ENCODE results near the gene KDM1A.
A peak's percentile ranks its signal among the peaks of the same experiment; 100 is the strongest.
"Not testable (repeated sequence)": the region's sequence is repeated elsewhere in the genome, so short reads cannot be mapped to it uniquely, and the experiment has no call there.

Gene KDM1A

DNA sequence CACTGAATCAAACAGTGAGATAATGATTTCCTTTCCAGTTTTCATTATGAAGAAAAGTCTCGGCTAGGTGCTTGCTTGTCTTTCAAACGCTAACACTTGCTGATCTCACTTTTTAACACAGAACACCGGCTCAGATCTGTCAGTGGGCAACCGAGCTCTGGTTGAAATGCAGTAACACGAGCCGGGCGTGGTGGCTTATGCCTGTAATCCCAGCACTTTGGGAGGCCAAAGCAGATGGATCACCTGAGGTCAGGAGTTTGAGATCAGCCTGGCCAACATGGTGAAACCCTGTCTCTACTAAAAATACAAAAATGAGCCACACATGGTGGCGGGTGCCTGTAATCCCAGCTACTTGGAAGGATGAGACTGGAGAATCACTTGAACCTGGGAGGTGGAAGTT, 9.2 kb upstream of the KDM1A start:
- H3K4me3 ChIP-seq (ENCODE audit: low read depth, low read length), result not testable (repeated sequence)

DNA sequence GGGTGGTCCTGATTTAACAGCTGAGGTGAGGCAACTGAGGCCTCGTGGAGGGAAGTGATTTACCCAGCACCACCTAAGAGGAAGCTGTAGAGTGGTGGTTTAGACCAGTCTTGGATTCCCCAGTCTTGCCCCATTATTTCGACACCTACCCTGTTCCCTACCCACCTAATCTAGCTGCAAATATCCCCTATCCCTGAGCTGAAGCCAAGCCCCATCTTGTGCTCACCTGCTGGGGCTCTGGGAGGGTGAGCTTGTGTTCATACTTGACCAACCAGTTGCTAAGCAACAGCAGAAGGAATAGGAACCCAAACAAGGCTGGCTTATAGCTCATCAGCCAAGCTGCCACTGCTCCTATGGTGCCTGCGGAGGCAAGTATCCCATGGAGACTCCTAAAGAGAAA, 5.6 kb upstream of the KDM1A start:
- no peak overlapping the region for H3K4me3 ChIP-seq (ENCODE audit: low read depth, low read length)

DNA sequence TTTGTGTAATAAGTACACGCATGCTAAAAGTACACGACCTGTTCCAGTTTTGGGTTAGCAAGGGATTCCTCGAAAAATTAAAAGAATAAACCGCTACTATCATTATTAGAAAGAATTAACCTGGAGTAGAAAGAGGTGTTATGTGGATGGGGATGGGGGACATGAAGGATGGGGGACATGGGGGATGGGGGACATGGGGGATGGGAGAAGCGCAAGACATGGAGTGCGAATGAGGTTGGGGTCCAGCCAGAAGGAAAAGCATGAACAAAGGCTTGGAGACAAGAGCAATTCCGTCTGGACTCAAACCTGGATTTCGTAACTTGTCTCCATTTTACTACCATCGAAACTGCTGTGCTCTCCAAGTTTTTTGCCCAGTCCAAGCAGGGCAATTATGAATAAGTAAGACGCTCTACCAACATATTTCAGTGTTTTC, 591 bp upstream of the KDM1A start:
- H3K4me3 ChIP-seq (ENCODE audit: low read depth, low read length), result peak overlapping the region; percentile 99

DNA sequence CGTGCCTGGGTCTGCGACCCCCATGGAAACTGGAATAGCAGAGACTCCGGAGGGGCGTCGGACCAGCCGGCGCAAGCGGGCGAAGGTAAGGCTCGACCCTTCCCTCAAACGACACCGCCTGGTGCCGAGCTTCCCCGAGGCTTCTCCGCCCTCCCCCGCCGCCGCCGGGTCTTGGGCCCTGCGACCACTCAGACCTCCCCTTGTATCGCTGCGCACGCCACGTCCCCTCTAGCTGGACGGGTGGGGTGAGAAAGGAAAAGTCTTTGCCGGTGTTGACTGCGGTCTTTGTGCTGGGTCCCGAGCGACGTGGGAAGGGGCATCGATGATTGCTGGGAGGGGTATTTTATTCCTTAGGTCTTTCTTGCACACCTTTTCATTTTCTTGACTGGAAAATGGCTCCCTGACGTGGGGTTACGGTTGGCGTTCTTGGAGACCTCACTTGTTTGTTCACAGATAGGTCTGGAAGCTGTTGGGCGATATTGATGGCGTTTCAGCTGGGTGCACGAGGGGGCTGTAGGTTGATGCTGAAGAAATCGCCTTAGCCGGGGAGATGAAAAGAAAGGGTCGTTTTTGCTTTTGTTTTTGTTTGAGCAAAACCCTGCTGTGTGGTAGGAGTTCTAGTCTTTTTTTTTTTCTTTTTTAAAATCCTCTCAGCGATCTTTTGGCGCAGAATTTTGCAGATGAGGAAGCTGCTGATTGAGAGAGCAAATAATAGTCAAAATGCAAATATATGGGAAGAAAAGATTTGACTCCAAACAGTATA, 776 bp downstream of the KDM1A start:
- H3K4me3 ChIP-seq (ENCODE audit: low read depth, low read length), result peak overlapping the region; percentile 99

DNA sequence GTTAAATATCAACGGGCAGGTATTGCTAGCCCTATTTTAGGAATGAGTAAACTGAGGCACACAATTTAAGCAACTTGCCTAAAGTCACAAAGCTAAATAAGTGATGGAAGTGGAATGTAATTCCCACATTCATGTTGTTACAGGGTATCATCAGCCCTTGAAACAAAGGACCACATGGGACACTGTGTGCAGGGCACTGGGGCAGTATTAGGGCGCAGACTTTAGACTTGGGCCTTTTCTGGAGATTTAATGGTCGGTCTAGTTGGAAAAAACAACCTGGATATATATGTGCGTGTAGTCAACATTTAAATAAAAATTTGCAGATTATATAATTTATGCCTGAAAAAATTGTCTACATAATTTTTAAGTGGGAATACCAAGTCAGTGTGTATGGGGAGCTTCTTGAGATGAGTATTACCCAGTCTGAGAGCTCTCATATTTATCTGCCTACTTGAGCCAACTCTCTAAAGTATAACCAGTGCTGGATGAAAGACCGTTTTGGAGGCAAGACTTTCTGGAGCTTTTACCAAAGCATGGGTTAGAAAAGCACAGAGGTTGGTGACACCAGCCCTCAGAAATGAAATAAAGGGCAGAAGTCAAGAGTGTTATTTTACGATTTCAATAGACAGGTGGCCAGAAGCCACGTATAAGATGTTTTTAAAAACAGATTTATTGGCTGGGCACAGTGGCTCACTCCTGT, 1.6 kb downstream of the KDM1A start:
- peak overlapping the region; percentile 99 for H3K4me3 ChIP-seq (ENCODE audit: low read depth, low read length)

DNA sequence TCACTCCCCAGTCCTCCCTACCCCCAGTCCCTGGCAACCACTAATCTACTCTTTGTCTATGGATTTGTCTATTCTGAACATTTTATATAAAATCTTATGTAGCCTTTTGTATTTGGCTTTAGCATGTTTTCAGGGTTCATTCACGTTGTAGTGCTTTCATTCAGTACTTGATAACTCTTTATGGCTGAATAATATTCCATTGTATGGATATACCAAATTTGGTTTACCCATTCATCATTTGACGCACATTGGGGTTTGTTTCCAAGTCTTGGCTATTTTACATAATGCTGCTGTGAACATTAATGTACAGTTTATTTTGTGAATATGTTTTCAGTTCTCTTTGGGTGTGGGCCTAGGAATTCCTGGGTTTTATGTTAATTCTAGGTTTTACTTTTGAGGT, 2.6 kb downstream of the KDM1A start:
- no peak overlapping the region for H3K4me3 ChIP-seq (ENCODE audit: low read depth, low read length)

DNA sequence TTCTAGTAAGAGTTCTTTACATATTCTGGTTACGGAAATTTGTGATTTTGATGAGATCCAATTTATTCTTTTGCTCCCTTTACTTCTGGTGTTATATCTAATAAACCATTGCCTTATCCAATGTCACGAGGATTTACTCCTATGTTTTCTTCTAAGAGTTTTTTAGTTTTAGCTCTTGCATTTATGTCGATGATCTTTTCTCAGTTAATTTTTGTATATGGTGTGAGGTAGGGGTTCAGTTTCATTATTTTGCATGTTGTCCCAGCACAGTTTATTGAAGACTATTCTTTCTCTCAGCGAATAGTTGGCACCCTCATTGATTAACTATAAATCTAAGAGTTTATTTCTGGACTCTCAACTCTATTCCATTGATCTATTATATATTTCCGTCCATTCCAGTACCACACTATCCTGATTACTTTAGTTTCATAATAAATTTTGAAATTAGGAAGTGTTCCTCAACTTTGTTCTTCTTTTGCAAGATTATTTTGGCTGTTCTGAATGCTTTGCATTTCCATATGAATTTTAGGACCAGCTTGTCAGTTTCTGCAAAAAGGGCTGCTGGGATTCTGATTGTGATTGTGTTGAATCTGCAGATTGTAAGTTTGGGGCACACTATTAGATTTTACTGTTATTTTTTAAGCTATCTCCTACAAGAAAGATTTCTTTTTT, 4.0 kb downstream of the KDM1A start:
- H3K4me3 ChIP-seq (ENCODE audit: low read depth, low read length), result no peak overlapping the region

DNA sequence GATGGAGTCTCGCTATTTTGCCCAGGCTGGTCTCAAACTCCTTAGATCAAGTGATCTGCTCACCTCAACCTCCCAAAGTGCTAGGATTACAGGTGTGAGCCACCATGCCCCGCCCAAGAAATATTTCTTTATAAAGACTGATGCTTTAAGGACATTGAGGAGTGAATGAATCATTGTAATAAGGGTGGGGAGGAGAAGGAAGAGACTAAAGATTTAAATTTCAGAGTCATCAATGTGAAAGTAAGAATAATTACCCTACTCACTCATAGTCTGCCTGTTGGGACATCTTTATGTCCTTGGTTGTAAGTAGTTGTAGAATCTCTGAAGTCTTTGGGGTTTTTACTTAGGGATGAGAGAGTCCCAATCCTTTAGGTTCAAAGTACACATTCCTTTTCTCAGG, 7.3 kb downstream of the KDM1A start:
- H3K4me3 ChIP-seq (ENCODE audit: low read depth, low read length), result no peak overlapping the region

DNA sequence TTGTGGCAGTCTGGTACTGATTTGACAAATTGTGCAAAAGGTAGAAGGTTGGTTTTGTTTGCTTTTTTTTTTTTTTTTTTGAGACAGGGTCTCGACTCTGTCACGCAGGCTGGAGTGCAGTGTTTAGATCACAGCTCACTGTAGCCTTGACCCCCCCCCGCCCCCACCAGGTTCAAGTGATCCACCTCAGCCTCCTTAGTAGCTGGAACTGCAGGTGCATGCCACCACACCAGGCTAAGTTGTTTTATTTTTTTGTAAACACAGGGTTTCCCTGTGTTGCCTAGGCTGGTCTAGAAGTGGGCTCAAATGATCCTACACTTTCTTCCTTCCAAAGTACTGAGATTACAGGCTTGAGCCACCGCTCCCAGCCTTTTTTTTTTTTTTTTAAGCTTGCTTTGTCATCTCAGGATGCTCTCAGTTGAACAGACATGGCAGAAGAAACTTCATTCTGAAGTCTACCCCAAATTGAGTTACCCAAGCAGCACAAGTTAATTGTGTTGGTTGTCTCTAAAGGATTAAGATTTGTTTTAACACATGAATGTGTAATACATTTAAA, 8.2 kb downstream of the KDM1A start:
- H3K4me3 ChIP-seq (ENCODE audit: low read depth, low read length), result no peak overlapping the region

DNA sequence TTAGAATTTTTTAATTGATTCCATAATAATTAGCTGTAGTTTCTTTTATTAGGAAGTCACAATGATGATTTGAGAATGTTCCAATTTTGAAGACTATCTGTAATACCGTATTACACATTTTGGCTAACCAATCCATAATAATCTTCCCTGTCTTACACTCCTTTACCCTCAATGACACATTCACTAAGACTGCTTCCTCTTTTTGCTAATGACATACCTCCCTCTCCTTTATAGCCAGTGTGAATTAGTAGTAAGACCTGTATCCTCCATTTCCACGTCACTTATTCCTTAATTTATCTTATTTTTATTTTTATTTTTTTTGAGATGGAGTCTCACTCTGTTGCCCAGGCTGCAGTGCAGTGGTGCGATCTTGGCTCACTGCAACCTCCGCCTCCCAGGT, 10.1 kb downstream of the KDM1A start:
- H3K4me3 ChIP-seq (ENCODE audit: low read depth, low read length), result no peak overlapping the region

DNA sequence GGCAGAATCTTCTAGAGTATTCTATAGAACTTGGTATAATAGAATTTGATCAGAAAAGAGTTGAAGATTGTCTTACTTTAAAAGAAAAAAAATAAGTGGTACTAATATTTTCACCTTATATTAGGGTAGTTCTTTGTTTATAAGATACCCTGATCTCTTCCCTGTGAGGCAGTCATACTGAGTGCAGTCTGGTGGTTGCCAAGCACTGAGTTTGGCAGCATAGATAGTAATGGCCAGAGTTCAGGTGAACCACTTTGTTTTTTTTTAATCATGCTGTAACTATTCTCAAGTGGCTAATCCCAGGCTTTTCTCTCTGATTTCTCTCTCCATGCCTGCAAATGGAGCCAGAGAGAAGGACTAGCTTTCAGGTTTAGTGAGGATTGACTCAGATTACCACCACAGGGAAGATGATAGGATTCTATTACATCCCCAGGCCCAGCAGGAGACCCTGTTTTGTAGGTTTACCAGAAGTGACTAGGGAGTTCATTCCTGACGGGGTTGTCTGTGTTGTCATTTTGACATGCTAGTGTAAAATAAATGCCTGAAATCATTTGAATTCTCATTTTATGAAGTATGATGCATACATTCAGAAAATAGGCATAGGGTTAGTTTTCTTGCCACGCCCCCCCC, 16.7 kb downstream of the KDM1A start:
- H3K4me3 ChIP-seq (ENCODE audit: low read depth, low read length), result no peak overlapping the region

DNA sequence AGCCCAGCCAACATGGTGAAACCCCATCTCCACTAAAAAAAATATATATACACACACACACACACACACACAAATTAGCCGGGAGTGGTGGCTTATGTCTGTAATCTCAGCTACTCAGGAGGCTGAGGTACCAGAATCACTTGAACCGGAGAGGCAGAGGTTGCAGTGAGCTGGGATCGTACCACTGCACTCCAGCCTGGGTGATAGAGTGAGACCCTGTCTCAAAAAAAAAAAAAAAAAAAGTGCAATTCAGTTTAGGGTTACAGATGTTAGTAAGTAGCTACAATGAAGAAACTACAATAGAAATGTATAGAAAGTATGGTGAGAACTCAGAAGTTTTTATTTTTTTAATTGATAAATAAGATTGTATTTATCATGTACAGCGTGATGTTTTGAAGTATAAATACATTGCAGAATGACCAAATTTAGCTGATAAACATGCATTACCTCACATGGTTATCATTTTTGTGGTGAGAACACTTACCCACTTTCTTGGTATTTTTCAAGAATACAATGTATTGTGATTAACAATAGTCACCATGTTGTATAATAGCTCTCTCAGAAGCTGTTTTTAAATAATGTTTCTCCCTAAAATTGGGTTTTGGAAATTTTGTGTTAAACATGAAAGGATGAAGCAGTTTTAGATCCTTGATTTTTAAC, 17.9 kb downstream of the KDM1A start:
- H3K4me3 ChIP-seq (ENCODE audit: low read depth, low read length), result no peak overlapping the region

DNA sequence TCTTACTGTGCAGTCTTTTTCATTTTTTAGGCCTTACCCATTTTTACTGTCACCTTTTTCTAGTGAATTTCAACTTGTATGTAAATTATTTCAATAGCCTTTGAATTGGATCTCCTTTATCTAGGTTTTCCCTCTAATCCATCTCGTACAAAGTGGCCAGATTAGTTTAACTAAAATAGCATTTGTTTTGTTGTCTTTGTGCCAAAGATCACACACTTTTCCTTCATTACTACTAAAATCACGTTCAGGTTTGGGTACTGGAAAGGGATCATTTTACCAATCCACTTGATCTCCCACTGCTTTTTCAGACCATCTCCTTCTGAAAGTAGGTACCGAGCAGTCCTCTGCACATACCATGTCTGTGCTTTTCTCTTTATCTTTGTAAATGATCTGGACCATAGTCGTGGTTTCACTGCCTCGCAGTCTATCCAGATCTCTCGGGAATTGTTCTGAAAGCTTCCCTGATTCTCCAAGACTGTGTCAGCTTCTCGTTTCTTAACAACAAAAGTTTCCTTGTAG, 20.1 kb downstream of the KDM1A start:
- H3K4me3 ChIP-seq (ENCODE audit: low read depth, low read length), result no peak overlapping the region

DNA sequence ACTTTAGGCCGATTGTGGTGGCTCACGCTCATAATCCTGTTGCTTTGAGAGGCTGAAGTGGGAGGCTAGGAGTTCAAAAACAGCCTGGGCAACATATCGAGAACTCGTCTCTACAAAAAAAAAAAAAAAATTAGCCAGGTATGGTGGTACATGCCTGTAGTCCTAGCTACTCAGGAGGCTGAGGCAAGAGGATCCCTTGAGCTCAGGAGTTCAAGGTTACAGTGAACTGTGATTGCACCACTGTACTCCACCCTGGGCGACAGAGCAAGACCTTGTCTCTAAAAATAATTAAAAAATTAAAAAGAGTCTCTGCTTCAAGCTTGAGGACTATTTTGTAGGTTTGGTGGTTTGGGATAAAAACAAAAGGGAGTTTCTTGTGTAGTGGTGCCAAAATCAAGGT, 21.2 kb downstream of the KDM1A start:
- no peak overlapping the region for H3K4me3 ChIP-seq (ENCODE audit: low read depth, low read length)

DNA sequence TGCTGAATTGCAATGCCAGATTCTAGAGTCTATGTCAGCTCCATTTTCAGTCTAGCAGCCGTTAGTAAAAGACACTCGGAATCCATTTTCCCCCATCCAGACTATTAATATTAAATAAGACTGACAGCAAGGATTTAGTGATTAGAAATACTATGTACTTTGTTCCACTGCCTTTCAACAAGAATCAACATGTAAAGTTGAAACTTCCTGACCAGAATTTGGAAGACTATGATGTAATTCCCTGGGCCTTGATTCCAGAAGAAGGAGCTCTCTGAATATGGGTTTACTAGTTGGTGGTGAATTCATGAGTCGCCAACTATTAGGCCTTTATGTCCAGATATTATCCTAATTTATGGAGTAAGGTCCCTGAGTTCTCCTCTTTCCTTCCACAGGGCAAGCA, 24.8 kb downstream of the KDM1A start:
- no peak overlapping the region for H3K4me3 ChIP-seq (ENCODE audit: low read depth, low read length)

DNA sequence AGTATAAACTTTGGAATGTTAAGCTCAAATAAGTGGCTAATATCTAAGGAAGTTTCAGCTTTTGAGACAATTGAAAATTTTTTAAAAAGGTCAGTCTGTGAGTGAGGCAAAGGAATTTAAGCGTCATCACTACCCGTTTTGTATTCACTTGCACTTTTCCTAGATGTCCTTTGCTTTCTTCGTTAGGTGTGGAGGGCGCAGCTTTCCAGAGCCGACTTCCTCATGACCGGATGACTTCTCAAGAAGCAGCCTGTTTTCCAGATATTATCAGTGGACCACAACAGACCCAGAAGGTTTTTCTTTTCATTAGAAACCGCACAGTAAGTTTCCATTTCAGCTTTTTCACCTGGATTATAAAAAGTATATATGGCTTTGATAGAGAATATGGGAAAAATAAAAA, 30.9 kb downstream of the KDM1A start:
- no peak overlapping the region for H3K4me3 ChIP-seq (ENCODE audit: low read depth, low read length)

DNA sequence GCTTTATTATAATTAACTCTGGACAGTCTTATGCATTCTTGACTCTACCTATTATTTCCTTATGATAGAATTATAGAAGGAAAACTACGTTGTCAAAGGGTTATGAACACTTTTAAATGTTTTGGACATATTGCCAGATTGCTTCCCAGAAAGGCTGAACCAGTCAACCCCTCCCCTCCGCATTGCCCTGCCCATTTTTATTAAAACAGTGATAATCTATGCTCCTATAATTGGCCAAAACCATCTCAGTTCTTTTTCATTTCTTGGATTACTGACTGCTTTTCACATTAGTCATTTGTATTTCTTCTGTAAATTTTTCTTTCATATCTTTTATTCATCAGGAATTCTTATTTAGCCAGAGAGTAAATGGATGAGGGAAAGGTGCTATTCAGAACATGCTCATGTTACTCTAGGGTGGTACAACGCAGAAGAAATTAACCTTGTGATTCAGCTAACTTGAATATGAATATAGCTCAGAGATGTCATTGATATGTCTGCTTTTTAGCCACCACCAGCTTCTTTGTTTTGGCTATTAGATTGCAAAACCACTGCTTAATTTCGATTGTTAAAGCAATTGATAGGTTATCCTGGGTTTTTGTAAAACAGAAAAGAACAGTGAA, 32.1 kb downstream of the KDM1A start:
- no peak overlapping the region for H3K4me3 ChIP-seq (ENCODE audit: low read depth, low read length)

DNA sequence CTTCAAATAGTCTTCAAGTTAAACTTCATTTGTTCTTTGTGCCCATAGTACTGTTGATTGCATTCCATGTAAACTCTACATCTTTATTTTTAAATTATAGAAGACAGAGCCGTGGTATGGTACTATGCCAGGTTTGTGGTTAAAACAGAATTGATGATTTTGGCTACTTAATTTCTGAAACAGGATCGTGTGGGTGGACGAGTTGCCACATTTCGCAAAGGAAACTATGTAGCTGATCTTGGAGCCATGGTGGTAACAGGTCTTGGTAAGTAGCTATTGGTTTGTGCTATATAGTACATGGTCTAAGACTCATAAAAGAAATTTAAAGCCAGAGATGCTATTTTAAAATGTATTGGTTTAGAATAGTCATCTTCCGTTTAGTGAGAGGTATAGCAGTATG, 38.0 kb downstream of the KDM1A start:
- H3K4me3 ChIP-seq (ENCODE audit: low read depth, low read length), result no peak overlapping the region

DNA sequence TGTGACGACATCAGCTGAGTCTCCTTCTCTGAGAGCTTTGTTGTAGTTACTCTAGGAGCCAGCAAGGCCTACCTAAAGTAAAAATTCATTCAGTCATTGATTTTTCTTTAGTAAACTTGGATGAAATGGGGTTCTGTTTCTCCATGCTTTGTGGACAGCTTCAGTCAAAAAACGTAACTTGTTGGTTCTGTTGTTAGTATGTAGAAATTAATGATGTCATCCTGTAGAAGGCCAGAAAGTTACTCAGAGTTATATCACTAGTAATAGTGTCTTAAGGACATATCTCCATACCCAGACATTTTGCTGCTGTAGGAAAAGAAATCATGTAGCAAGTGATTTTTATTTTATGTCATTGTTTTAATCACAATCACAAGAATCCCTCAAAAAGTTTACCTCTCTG, 43.0 kb downstream of the KDM1A start:
- H3K4me3 ChIP-seq (ENCODE audit: low read depth, low read length), result no peak overlapping the region

DNA sequence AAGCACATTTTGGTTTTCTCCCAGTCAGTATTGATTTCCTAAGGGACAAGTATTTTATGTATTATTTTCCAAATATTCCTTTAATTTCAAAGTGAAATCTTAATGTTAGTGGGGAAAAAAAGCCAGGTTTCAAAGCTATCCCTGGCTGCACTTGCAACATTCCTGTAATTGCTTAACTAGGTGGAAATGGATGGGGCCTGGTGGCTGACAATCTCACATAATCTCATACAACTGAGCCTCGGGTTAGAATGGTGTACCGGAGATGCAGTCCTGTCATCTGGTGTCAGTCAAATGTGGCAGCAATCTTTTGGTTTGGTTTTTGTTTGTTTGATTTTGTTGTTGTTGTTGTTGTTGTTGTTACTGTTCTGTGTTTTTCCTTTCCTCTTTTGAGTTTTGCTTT, 46.1 kb downstream of the KDM1A start:
- no peak overlapping the region for H3K4me3 ChIP-seq (ENCODE audit: low read depth, low read length)
